Liver (tissue), 9 donors: ENCODE data around the gene FAM234B. TPM values are rescaled to one million over a fixed set of nuclear protein-coding genes. Genes with fewer than 3 reads are reported as not detected.

Experiments
- DNase-seq: peaks from one replicate; pipeline ENCODE4 v3.0.0-alpha.2; 2017; ENCODE audit warnings: low spot score
- H3K27ac ChIP-seq, 2 donors: one replicate each; pipeline ENCODE4 v1.7.0; 2013; ENCODE audit warnings: inconsistent platforms in 2 of 2, low read length in 2 of 2, control low read depth in 1 of 2, low read depth in 1 of 2, mild to moderate bottlenecking in 1 of 2
- H3K27me3 ChIP-seq, 4 donors: one replicate each; pipeline versions ENCODE4 v1.6.1 to v1.7.0; 2013; ENCODE audit warnings: low read length in 3 of 4, inconsistent platforms in 1 of 4, mild to moderate bottlenecking in 1 of 4, moderate library complexity in 1 of 4; ENCODE audit not compliant: control insufficient read depth in 4 of 4, insufficient read depth in 4 of 4
- H3K36me3 ChIP-seq, 4 donors: one replicate each; pipeline versions ENCODE4 v1.6.1 to v1.7.0; 2013; ENCODE audit warnings: low read length in 3 of 4, mild to moderate bottlenecking in 3 of 4, low read depth in 1 of 4, moderate library complexity in 1 of 4; ENCODE audit not compliant: control insufficient read depth in 4 of 4, insufficient read depth in 3 of 4
- H3K4me1 ChIP-seq, 4 donors: one replicate each; pipeline versions ENCODE4 v1.6.1 to v1.7.0; 2013; ENCODE audit warnings: low read length in 3 of 4, mild to moderate bottlenecking in 3 of 4, moderate library complexity in 1 of 4; ENCODE audit not compliant: control insufficient read depth in 4 of 4, insufficient read depth in 4 of 4
- H3K4me3 ChIP-seq, 3 donors: one replicate each; pipeline versions ENCODE4 v1.6.1 to v1.7.0; 2013; ENCODE audit warnings: low read length in 3 of 3, control low read depth in 1 of 3, low read depth in 1 of 3, mild to moderate bottlenecking in 1 of 3
- H3K9ac ChIP-seq, 2 donors: one replicate each; pipeline ENCODE4 v1.7.0; 2013; ENCODE audit warnings: low read length in 2 of 2, mild to moderate bottlenecking in 2 of 2, moderate library complexity in 2 of 2, control low read depth in 1 of 2, low read depth in 1 of 2
- H3K9me3 ChIP-seq, 4 donors: one replicate each; pipeline versions ENCODE4 v1.6.1 to v1.7.0; 2013; ENCODE audit warnings: low read length in 3 of 4; ENCODE audit not compliant: control insufficient read depth in 4 of 4
- EGR1 ChIP-seq, 2 donors: IDR thresholded peaks; 2 replicates each; pipeline ENCODE4 v1.6.1; 2016 to 2018; ENCODE audit warnings: antibody characterized with exemption in 2 of 2, low read depth in 2 of 2
- FOXA1 ChIP-seq: IDR thresholded peaks from 2 replicates; pipeline ENCODE4 v1.6.1; 2016; ENCODE audit warnings: antibody characterized with exemption
- FOXA2 ChIP-seq: IDR thresholded peaks from 2 replicates; pipeline ENCODE4 v1.6.1; 2016; ENCODE audit warnings: antibody characterized with exemption
- GABPA ChIP-seq, 2 donors: IDR thresholded peaks in 1 of 2; conservative IDR thresholded peaks in 1 of 2; 2 replicates each; pipeline ENCODE4 v1.6.1; 2016; ENCODE audit warnings: antibody characterized with exemption in 2 of 2, mild to moderate bottlenecking in 1 of 2, moderate library complexity in 1 of 2
- HNF4G ChIP-seq: IDR thresholded peaks from 2 replicates; pipeline ENCODE4 v1.6.1; 2016; ENCODE audit warnings: antibody characterized with exemption
- JUND ChIP-seq, 2 donors: IDR thresholded peaks; 2 replicates each; pipeline ENCODE4 v1.6.1; 2016; ENCODE audit warnings: antibody characterized with exemption in 2 of 2
- MAX ChIP-seq: IDR thresholded peaks from 2 replicates; pipeline ENCODE4 v1.6.1; 2016; ENCODE audit warnings: antibody characterized with exemption
- NR2F2 ChIP-seq: IDR thresholded peaks from 2 replicates; pipeline ENCODE4 v1.6.1; 2016; ENCODE audit warnings: antibody characterized with exemption
- REST ChIP-seq: IDR thresholded peaks from 2 replicates; pipeline ENCODE4 v1.6.1; 2016; ENCODE audit warnings: antibody characterized with exemption, mild to moderate bottlenecking
- RXRA ChIP-seq, 2 donors: IDR thresholded peaks; 2 replicates each; pipeline ENCODE4 v1.6.1; 2017 to 2018; ENCODE audit warnings: antibody characterized with exemption in 2 of 2, mild to moderate bottlenecking in 1 of 2
- SP1 ChIP-seq: IDR thresholded peaks from 2 replicates; pipeline ENCODE4 v1.6.1; 2018; ENCODE audit warnings: antibody characterized with exemption, mild to moderate bottlenecking
- TAF1 ChIP-seq: conservative IDR thresholded peaks from 2 replicates; pipeline ENCODE4 v1.6.1; 2016; ENCODE audit warnings: antibody characterized with exemption, mild to moderate bottlenecking
- YY1 ChIP-seq: IDR thresholded peaks from 2 replicates; pipeline ENCODE4 v1.6.1; 2016; ENCODE audit warnings: antibody characterized with exemption, mild to moderate bottlenecking
- WGBS: extraction: QIAGEN DNeasy Blood & Tissue Kit; methylation state at CpG from one replicate; pipeline ENCODE4 v1.1.7; 2013; 5-methylcytosine and 5-hydroxymethylcytosine counted together
- polyA plus RNA-seq, 2 donors: library from polyadenylated mRNA; stranded (reverse) in 1 of 2; unstranded in 1 of 2; fragments of 200-250 nt in 1 of 2; fragments of >200 nt in 1 of 2; fragmentation: Nextera tagmentation in 1 of 2; extraction: Ambion mirVana in 1 of 2; gene quantifications; one replicate each; pipeline versions ENCODE4 v1.2.1 to v1.2.3, GENCODE V29; 2013 to 2015
- total RNA-seq, 2 donors: library from RNA; depleted of rRNA; stranded (reverse); fragments of >200 nt; gene quantifications; one replicate each; pipeline ENCODE4 v1.2.3, GENCODE V29; 2014
- TF ChIP-seq, protein P1 (sequence below): IDR thresholded peaks from 2 replicates; pipeline ENCODE4 v1.6.1; 2016; ENCODE audit warnings: antibody characterized with exemption
- TF ChIP-seq, protein P2 (sequence below): fragments of 150-350 bp; IDR thresholded peaks from 2 replicates; pipeline ENCODE4 v1.5.1; 2017; ENCODE audit warnings: improper control_type of control experiment, low read depth, low read length; ENCODE audit not compliant: missing input control
- TF ChIP-seq, protein P3 (sequence below): IDR thresholded peaks from 2 replicates; pipeline ENCODE4 v1.6.1; 2016; ENCODE audit warnings: antibody characterized with exemption
- donor health status: healthy.
- donor health status: healthy.
- donor health status: healthy.
- donor health status: healthy.
- donor health status: healthy.

Gene FAM234B
- total and polyA plus RNA-seq, 4 donors = 1.7 to 8.0 (median 3.2) TPM

DNA sequence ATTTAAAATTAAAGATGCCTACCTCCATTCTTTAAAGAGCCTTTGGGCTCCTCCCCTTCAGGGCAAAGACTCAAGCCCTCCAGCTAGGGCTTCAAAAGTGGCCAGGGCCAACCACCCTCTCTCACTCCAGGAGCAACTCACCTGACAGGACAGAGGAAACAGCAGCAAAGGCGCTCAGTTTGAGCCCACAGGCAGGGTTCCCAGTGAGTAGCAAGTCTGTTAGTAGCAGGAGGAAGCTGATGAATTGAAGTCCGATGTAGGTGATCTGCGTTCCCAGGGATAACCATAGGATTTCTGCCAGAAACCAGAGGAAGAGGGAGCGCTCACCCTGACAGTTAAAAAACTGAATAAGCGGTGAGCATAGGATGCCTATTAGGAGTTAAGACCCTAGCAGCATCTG, 43.6 kb downstream of the FAM234B start:
- no peak overlapping the region for H3K9ac ChIP-seq
- no peak overlapping the region for H3K27ac ChIP-seq
- H3K27me3 ChIP-seq = no peaks in the 10 kb centered on the region
- WGBS = 81% methylated on average over 5 of the region's 5 CpGs
- no peak overlapping the region for H3K4me3 ChIP-seq
- DNase-seq = no peak
- H3K9me3 ChIP-seq = no peaks in the 10 kb centered on the region
- H3K4me1 ChIP-seq = no peaks in the 10 kb centered on the region
- peaks cover 0 to 1% (median 0%) of the 10 kb centered on the region in 4 donors for H3K36me3 ChIP-seq
- TF ChIP-seq REST = no peak
- no peak for TF ChIP-seq YY1
- no peak for TF ChIP-seq MAX
- no peak for TF ChIP-seq NR2F2
- TF ChIP-seq, protein P1, sequence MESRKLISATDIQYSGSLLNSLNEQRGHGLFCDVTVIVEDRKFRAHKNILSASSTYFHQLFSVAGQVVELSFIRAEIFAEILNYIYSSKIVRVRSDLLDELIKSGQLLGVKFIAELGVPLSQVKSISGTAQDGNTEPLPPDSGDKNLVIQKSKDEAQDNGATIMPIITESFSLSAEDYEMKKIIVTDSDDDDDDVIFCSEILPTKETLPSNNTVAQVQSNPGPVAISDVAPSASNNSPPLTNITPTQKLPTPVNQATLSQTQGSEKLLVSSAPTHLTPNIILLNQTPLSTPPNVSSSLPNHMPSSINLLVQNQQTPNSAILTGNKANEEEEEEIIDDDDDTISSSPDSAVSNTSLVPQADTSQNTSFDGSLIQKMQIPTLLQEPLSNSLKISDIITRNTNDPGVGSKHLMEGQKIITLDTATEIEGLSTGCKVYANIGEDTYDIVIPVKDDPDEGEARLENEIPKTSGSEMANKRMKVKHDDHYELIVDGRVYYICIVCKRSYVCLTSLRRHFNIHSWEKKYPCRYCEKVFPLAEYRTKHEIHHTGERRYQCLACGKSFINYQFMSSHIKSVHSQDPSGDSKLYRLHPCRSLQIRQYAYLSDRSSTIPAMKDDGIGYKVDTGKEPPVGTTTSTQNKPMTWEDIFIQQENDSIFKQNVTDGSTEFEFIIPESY = no peak
- TF ChIP-seq, protein P2, sequence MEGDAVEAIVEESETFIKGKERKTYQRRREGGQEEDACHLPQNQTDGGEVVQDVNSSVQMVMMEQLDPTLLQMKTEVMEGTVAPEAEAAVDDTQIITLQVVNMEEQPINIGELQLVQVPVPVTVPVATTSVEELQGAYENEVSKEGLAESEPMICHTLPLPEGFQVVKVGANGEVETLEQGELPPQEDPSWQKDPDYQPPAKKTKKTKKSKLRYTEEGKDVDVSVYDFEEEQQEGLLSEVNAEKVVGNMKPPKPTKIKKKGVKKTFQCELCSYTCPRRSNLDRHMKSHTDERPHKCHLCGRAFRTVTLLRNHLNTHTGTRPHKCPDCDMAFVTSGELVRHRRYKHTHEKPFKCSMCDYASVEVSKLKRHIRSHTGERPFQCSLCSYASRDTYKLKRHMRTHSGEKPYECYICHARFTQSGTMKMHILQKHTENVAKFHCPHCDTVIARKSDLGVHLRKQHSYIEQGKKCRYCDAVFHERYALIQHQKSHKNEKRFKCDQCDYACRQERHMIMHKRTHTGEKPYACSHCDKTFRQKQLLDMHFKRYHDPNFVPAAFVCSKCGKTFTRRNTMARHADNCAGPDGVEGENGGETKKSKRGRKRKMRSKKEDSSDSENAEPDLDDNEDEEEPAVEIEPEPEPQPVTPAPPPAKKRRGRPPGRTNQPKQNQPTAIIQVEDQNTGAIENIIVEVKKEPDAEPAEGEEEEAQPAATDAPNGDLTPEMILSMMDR = no peak
- no peak for TF ChIP-seq JUND (IDR thresholded peaks at IDR 0.05)
- no peak for TF ChIP-seq TAF1
- TF ChIP-seq HNF4G = no peak
- TF ChIP-seq RXRA (IDR thresholded peaks at IDR 0.05) = no peak
- no peak for TF ChIP-seq SP1
- no peak for TF ChIP-seq FOXA2
- TF ChIP-seq GABPA (IDR thresholded peaks at IDR 0.05 in 1 of 2, conservative IDR thresholded peaks at IDR 0.05 in 1 of 2) = no peak
- TF ChIP-seq, protein P3, sequence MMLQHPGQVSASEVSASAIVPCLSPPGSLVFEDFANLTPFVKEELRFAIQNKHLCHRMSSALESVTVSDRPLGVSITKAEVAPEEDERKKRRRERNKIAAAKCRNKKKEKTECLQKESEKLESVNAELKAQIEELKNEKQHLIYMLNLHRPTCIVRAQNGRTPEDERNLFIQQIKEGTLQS = no peak

GRCh38 chr12:13088496-13088895, 44.3 kb downstream of the FAM234B start:
- no peak overlapping the region for H3K27ac ChIP-seq
- H3K27me3 ChIP-seq = no peaks in the 10 kb centered on the region
- no peak overlapping the region for H3K9ac ChIP-seq
- no peaks in the 10 kb centered on the region for H3K4me1 ChIP-seq
- DNase-seq = no peak
- H3K36me3 ChIP-seq = peaks cover 0 to 1% (median 0%) of the 10 kb centered on the region in 4 donors
- H3K9me3 ChIP-seq = no peaks in the 10 kb centered on the region
- no peak overlapping the region for H3K4me3 ChIP-seq
- TF ChIP-seq FOXA2 = no peak
- TF ChIP-seq, protein P2 = no peak
- TF ChIP-seq JUND (IDR thresholded peaks at IDR 0.05) = no peak
- no peak for TF ChIP-seq EGR1 (IDR thresholded peaks at IDR 0.05; ENCODE audit: low read depth in 2 of 2)
- TF ChIP-seq FOXA1 = no peak
- 82% methylated on average over 4 of the region's 4 CpGs for WGBS
